IPS-18c (cell line): ENCODE results near the gene IGF1R.

Source experiments
- H3K4me3 ChIP-seq: 2 replicates; pipeline ENCODE4 v1.7.0; 2013; ENCODE audit warnings: low read depth, mild to moderate bottlenecking, low read length, moderate library complexity; ENCODE audit not compliant: insufficient read depth
- H3K9me3 ChIP-seq: one replicate; pipeline ENCODE4 v1.6.1; 2013; ENCODE audit warnings: mild to moderate bottlenecking, low read length, moderate library complexity; ENCODE audit not compliant: control insufficient read depth, insufficient read depth

The IGF1R gene

DNA sequence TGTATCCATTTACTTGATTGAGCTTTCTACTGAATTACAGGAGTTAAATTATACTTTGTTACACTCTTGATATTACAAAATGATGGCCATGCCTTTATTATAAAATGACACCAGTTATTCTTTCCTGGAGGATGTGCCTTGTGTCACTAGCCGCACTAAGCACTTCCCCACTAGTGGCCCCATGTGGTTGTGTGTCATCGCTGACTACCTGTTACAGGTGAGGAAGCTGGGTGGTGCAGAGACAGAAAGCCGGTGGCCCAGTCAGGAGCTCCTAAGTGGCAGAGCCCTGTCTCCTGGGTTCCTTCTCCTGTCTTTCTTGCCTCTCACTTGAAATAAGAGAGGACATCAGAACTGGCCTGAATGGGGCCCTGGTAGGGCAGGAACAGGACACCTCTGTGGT lies 96.8 kb downstream of the IGF1R start:
- Histone ChIP-seq H3K9me3 (no peaks in the 10 kb centered on the region), H3K4me3 (no peak overlapping the region)

DNA sequence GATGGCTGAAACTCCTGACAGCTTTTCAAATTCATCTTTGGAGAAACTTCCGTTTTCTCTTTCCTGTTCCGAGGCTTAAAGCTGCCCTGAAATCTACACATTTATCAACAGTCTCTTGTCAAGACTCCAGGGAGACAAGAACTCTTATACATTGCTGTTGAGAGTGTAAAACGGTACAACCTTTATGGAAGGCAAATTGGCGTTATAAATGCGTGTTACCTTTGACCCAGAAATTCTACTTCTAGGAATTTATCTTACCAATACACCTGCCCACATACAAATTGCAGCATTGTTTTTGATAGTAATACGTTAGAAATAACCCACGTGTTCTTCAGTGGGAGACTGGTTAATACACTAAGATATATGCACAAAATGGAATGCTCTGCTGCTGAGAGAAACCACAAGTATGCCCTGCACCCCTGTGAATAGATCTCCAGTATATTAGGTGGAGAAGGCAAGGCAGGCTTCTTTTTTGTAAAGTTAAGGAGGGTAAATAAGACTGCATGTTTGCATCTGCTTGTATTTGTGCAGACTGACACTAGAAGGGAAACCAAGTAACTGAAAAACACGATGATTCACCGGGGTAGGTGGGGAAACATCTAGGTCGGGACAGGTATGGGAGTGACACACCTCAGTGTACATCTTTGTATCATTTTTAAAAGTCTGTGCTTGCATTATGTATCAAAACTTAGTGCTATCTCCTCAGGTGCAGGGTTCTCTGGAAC lies 97.5 kb downstream of the IGF1R start:
- no peaks in the 10 kb centered on the region for H3K9me3 ChIP-seq
- no peak overlapping the region for H3K4me3 ChIP-seq

DNA sequence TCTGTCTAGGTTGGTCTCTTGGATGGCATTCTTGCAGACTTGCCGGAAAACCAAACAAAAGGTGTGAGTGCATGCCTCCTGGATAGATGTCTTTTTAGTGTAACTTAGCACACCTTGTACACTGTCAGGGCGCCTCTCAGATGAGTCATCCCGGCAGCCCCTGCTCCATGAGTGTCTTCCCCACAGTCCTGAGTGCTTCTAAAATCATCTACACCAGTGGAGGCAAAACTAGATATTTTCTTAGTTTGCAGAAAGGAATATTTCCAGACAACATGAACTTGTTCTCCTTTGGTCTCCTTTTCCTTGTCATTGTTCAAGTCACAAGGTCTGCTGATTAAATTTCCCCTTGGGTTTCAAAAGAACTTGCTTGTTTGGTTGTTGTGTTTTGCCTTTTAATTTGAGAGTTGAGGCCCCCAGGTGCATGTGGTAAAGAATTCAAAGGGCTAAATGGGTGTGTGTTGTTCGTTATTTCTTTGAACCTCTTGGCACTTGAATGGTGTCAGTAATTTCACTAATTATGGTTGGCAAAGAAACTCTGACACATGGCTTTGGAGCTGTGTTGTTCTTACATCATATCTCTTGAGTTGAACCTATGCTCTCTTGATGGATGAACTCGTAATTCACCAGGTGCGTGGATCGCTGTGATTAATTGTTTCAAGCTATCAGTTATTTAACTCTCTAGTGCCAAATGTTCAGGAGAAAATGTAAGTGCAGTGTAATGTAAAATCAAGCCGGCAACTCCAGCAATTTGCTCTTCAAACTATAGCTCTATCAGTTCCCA lies 98.2 kb downstream of the IGF1R start:
- Histone ChIP-seq H3K9me3 (no peaks in the 10 kb centered on the region), H3K4me3 (no peak overlapping the region)

DNA sequence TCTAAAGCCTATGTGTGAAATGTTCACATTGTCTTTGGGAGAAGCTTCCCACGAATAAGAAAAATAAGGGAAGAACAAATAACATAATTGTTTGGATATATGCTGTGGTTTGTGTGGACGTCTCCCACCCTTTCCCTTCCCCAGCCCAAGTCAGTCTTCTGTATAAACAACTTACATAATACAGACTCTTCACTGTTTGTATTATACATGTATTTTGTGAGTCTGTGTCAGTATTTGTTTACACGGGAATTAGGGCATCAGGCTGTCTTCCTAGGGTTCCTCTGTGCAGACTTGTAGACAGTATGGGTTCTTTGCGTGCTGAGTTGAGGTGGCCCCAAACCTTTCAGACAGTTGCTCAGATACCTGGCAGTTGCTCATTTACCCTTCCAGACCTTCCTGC lies 103.4 kb downstream of the IGF1R start:
- H3K9me3 ChIP-seq: no peaks in the 10 kb centered on the region
- H3K4me3 ChIP-seq: no peak overlapping the region

DNA sequence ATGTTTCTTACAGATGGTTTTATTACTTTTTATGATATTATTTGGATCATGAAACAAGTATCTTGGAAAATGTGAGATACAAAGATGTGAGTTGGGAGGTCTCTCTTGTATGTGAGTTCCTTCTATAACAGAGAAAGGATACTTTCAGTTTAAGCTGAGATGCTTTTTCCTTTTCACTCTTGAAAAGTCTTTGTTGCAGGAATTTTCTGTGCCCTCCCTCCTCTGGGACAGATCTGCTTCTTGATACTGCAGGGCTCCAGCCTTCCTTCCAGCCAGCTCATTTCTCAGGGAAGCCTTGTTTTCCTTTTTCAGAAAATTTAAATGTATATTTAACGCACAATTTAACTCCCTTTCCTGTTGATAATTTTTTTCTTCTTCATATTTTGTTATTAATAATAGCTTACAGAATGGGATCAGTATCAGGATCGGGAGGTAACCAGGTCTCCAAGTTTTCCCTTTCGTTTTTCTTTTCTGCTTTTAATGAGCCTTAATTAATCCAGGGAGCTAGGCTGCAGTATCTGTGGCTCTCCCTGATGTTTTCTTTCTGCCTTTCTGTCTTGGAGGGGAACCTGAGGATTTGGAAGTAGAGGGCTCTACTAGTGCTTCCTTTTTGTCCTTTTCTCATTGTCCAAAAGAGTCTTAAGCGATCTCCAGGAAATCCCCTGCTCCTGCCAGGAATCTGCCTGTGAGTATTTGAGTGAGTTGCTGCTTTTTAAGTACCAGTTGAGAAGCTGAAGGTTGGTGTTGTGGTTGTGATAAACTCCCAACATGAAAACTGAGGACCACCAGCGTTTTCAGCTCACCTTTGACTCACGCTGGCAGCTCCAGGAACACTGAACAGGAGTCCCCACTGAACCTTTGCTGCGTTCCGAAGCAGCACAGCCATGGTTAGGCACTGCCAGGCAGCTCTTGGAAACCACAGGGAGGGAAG lies 105.7 kb downstream of the IGF1R start:
- Histone ChIP-seq H3K4me3 (no peak overlapping the region), H3K9me3 (no peaks in the 10 kb centered on the region)

DNA sequence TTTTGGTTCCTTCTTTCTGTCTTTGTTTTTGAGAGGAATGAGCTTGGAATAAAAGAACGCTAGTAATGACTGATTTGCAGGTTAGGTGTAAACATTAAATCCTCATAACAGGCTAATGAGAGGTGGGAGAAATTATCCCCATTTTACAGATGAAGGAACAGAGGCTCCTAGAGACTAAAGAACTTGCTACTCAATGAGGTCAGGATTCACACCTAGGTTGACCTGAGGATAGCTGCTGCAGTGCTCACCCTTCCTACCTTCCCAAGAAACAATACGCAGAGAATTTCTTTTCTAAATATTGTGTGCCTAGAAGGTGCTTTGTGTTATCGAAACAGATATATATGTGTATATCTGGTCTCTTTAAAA lies 106.3 kb downstream of the IGF1R start:
- no peak overlapping the region for H3K4me3 ChIP-seq

DNA sequence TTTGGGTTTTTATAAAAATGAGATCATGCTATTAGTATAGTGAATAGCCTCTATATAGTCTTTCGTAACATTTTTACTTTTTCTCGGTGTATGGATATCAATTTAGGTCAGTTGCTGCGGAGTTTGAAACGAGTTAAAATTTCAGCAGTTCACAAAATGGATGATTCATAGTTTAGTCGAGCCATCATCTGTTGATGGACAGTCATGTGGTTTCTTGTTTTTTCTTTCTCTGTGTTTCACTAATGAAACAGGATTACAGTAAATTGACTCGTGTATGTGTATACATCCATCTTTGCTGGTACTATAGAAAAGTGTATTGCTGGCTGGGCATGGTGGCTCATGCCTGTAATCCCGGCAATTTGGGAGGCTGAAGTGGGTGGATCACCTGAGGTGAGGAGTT lies 106.8 kb downstream of the IGF1R start:
- H3K9me3 ChIP-seq: no peaks in the 10 kb centered on the region
- no peak overlapping the region for H3K4me3 ChIP-seq

More for the DNA sequence above, 106.3 kb downstream of the IGF1R start:
- no peaks in the 10 kb centered on the region for H3K9me3 ChIP-seq

DNA sequence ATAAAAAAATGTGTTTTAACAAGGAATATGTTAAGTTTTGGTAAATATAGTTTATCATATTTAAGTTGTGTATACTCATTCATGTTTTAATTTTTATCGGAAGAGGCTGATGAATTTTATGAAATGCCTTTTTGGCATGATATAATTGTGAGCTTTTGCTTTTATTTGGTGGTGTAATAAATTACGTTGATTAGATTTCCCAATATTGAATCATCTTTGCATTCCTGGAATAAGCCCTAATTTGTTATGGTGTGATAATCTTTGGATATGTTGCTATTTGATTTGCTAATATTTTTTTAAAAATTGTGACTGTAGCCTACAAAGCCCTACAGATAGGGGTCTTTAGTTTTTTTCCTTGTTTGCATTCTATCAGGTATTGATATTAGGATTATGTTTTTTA lies 107.4 kb downstream of the IGF1R start:
- peaks cover 4% of the 10 kb centered on the region for H3K9me3 ChIP-seq
- H3K4me3 ChIP-seq: no peak overlapping the region

DNA sequence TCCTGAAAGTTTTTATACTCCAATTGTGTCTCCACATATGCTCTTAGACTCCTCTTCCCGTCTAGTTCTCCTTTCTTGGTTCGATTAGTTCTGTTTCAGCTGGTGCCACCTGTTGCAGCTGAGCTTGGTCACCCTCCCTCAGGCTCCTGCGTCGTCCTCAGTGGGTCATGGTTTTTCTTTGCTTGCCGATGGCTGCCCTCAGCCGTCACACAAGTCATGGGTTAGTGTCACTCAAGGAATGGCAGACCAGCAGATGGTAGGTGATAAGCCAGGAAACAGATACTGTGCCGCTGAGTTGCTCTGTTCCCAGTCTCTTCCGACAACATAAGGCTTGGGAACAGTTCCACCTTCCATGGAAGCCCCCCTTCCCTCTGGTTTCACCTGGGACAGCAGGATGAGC lies 109.9 kb downstream of the IGF1R start:
- no peak overlapping the region for H3K4me3 ChIP-seq
- peaks cover 4% of the 10 kb centered on the region for H3K9me3 ChIP-seq

DNA sequence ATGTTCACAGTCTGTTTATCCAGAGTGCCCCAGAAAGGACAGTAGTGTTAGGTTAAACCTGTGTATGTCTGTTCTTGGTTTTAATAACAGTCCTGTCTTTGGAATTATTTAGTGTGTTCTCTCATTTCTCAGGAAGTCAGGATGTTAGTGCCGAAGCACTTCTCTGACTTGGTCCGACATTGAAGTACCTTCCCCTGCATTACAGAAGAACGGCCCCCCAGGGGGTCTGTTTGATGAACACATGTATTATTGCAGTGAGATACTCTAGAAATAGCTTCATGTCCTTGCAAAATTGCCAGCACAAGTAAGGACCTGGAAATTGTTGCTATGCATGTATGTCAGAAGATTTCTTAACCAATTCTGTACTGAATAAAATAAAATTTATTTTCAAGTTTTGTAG lies 110.9 kb downstream of the IGF1R start:
- H3K4me3 ChIP-seq: no peak overlapping the region
- peaks cover 7% of the 10 kb centered on the region for H3K9me3 ChIP-seq

DNA sequence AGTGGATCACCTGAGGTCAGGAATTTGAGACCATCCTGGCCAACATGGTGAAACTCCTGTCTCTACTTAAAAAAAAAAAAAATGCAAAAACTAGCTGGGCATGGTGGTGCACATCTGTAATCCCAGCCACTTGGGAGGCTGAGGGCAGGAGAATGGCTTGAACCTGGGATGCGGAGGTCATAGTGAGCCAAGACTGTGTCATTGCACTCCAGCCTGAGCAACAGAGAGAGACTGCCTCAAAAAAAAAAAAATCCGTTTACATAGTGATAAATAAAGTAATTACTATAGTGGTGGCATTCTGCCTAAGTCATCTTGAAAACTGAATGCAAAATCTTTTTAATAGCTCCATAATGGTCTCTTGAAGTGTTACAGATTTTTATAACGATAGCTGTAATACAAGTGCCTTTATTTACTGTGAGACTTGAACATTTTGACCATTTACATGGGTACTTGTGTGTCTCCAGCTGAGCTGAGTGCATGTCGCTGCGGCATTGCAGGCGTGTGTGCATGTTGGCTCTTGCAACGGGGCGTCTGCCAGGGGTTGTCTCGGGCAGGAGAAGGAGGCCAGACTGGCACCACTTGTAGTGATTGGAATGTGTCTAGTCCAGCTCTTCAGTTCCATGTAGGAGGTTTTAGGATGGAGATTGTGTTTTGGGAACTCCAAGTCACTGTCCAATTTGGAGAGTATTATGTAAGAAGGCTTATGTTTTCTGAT lies 111.9 kb downstream of the IGF1R start:
- H3K9me3 ChIP-seq: peaks cover 7% of the 10 kb centered on the region
- H3K4me3 ChIP-seq: no peak overlapping the region

DNA sequence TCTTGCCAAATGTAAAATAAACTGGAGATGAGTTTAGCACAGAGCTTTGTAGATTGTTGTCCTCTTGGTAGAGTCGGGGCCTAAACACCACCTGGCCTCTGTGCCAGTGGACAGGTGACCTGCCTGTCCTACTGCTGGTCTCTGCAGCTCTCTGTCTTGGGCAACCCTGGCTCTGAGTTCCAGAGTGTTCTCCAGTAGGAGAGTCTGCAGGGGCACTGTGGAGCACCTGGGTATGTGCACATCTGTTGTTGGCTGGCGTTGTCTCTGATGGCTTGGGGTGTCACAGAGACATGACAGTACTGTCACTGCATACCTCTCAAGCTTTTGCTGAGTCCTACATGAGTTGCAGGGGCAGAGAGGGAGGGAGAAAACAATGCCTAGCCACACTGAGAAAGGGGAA lies 112.6 kb downstream of the IGF1R start:
- H3K9me3 ChIP-seq: peaks cover 7% of the 10 kb centered on the region
- no peak overlapping the region for H3K4me3 ChIP-seq

DNA sequence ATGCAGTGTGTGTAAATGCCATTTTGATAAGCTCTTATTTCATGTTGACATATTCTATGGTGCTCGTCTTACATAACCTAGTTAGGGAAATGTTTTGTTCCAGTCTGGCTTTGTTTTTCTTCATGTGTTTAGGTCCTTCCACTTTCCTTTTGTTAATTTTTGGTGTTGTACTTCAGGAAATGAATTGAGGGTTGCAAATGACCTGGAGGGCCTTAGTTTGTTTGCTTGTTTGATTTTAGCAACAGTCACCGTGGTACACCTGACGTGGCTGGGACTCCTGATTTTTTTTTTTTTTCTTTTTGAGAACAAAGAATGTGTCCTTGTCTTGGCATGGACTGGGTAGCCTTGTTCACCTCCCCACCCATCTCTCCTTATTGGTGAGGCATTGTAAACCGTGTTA lies 114.8 kb downstream of the IGF1R start:
- H3K9me3 ChIP-seq: peaks cover 7% of the 10 kb centered on the region
- no peak overlapping the region for H3K4me3 ChIP-seq

DNA sequence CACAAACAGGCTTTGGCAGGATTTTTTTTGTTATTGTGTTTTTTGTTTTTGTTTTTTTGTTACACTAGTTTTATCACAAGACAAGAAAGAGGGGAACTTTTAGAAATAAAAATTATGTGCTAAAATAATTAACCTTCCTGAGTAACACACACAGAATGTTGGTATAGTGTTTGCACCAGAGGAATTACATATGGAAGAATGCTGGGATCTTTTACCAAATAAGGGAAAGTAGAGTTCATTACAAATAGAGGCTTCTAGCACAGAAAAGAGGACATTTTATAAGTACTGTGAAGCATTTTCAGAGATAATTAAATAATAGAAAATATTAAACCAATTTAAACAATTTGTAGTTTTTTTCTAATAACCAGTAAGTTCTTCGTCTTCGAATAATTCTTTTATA lies 116.0 kb downstream of the IGF1R start:
- H3K4me3 ChIP-seq: no peak overlapping the region
- H3K9me3 ChIP-seq: peaks cover 7% of the 10 kb centered on the region

DNA sequence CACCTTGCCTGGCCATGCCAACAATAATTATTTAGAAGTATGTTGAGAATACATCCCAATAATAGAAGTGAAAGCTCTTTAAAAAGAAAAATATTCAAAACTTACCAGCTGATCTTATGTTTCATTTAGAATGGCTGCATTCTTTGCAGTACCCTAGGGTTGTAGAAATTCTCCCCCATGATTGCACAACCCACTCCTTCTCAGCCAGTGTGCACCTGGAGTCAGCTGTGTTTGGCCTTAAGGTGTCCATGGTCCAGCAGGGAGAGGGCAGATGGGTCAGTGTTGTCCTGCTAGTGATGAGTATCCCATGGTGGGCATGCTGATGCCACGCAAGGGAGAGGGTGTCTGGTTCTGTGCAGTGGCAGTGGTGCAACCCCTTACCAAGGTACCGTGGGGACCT lies 117.3 kb downstream of the IGF1R start:
- peaks cover 5% of the 10 kb centered on the region for H3K9me3 ChIP-seq
- no peak overlapping the region for H3K4me3 ChIP-seq

DNA sequence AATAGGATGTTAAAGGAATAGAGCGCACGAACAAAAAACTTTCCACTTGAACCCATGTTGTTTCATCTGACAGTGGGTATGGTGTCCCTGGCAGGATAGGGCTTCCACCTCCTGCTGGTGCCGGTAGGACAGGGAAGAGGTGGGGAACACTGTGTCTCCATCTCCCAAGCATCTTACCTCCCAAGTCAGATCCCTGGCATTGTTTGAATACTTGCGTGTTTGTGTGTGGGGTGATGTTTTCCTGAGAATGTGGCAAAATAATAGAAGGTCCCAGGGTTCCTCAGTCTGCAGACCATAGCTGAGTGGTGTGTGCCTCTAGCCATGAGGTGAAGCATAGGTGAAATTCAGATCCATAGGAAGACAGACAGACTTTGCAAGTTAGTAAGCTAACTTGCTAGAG lies 119.4 kb downstream of the IGF1R start:
- no peak overlapping the region for H3K4me3 ChIP-seq
- peaks cover 3% of the 10 kb centered on the region for H3K9me3 ChIP-seq

DNA sequence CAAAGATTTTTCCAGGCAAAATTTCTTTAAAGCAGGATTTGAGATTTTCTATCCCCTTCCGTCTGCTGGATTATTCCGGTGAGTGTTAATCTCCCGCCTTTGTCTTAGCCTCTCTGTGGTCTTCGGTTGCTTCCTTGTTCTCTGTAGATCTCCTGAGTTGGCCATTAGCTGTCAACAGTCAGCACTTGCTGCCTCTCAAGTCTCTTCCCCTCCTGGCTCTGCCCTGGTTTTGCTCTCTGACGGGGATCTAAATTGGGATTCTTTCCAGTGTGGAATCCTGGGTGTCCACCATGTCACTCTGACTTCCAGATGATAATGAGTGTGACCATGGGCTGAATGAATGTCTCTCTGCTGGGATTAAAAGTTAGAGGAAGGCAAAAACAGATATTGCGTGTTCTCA lies 121.5 kb downstream of the IGF1R start:
- Histone ChIP-seq H3K9me3 (no peaks in the 10 kb centered on the region), H3K4me3 (no peak overlapping the region)
